Measurements from ENCODE around the gene KIF26B. TPM values are rescaled to one million over a fixed set of nuclear protein-coding genes. Genes with fewer than 3 reads are reported as not detected.

Gene KIF26B
- polyA plus RNA-seq, 4 donors, result 29.7 to 44.6 (median 38.7) TPM

DNA sequence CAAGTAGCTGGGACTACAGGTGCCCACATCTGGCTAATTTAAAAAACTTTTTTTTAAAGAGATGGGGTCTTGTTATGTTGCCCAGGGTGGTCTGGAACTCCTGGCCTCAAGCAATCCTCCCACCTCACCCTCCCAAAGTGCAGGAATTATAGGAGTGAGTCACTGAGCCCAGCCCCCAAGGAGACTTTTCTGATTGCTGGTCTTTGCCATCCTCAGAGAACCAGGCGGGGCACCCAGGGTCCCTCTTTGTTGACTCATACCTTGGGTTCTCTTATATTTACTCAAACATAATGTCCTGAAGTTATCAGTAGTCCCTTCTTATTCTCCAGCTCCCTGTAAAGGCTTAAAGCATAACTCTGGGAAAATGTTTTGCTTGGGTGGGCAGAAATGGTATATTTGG lies 51.1 kb downstream of the KIF26B start:
- DNase-seq (ENCODE audit: low read depth in 4 of 4, low spot score in 2 of 4), result no peak

DNA sequence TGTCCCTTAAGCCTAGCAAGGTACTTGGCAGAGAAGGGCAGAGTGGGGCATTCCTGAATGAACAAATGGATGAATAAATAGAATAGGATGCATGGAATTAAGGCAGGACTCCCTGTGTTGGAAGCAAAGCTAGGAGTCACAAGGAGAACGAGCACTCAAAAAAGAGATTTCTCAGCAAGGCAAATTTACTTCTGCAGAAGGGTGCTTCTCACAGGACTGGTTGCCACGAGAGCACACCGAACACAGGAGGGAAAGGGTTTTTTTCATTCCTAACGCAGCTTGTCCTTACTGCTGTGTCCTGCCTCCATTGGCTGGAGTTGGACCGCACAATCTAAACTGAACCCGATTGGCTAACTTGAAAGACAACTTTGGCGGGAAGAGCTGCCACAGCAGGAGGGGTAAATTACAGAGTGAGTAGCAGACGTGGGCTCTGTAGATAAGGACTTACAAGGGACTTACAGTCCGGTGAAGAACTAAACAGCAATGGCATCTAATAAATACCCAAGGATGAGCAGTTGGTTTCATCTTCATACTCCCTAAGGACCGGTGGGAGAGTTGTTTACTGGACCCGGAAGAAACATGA lies 52.4 kb downstream of the KIF26B start:
- no peak for DNase-seq (ENCODE audit: low read depth in 4 of 4, low spot score in 2 of 4)

GRCh38 chr1:245207801-245208200 lies 53.0 kb downstream of the KIF26B start:
- no peak for DNase-seq (ENCODE audit: low read depth in 4 of 4, low spot score in 2 of 4)

DNA sequence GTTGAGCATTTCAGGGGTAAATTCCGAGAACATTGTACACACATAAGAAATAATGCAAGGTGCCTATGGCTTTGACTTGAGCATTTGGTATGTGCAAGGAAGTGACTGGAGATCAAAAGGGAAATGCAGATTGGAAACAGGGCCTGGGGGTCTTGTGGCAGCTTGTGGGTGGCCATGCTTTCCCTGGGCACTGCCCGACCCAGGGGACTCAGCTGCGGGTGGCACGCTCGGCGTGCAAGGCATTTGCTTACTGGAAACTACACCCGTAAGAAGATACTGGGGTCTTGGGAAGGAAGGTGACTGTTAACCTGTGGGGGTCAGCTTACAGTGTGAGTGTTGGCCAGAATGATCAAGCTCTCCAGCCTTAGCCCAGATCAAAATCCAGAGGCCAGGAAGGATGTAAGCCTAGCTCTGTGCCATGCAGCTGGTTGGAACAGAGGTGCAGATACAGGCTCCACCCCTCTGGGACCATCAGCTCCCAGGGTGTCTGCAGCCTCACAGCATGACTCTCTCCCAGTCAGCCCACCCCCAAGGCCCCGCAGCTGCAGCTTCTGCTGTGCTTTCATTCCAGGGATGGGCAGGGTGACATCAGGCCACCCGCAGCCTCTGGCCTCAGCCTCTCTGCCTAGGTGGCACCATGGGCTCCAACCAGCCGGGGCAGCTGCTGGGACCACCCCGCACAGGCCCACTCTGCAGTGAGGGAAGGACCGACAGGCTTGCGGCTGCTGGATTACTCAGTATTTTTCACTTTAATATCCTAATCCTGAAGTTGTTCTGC lies 55.1 kb downstream of the KIF26B start:
- DNase-seq (ENCODE audit: low read depth in 4 of 4, low spot score in 2 of 4), result no peak

- DNase-seq (ENCODE audit: low read depth in 4 of 4, low spot score in 2 of 4), result no peak
These were observed 56.4 kb downstream of the KIF26B start for GRCh38 chr1:245211035-245211749.

GRCh38 chr1:245211761-245212160 lies 57.0 kb downstream of the KIF26B start:
- DNase-seq (ENCODE audit: low read depth in 4 of 4, low spot score in 2 of 4), result no peak

GRCh38 chr1:245212221-245212710 lies 57.5 kb downstream of the KIF26B start:
- DNase-seq (ENCODE audit: low read depth in 4 of 4, low spot score in 2 of 4), result no peak

- DNase-seq (ENCODE audit: low read depth in 4 of 4, low spot score in 2 of 4), result no peak
These were observed 58.5 kb downstream of the KIF26B start for GRCh38 chr1:245213066-245213831.

DNA sequence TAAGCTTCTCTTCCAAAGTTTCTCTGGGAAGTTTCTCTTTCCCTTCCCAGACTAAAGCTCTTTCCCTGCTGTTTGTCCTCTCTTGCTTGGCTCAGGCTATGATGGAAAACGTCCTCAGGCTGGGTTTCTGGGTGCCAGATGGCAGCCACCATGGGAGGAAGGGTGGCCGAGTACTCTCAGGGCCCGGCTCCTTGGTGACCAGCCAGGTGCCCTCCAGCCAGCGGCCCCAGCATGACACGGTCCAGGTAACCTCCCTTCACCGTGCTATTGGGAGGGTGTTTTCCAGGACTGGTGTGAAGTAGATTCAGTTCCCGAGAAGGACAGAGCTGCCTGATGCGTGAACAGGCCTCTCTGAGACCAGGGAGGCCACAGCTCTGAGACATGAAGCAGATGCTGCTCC lies 60.3 kb downstream of the KIF26B start:
- no peak for DNase-seq (ENCODE audit: low read depth in 4 of 4, low spot score in 2 of 4)

- DNase-seq (ENCODE audit: low read depth in 4 of 4, low spot score in 2 of 4), result no peak
These were observed 61.8 kb downstream of the KIF26B start for GRCh38 chr1:245216366-245217115.

DNA sequence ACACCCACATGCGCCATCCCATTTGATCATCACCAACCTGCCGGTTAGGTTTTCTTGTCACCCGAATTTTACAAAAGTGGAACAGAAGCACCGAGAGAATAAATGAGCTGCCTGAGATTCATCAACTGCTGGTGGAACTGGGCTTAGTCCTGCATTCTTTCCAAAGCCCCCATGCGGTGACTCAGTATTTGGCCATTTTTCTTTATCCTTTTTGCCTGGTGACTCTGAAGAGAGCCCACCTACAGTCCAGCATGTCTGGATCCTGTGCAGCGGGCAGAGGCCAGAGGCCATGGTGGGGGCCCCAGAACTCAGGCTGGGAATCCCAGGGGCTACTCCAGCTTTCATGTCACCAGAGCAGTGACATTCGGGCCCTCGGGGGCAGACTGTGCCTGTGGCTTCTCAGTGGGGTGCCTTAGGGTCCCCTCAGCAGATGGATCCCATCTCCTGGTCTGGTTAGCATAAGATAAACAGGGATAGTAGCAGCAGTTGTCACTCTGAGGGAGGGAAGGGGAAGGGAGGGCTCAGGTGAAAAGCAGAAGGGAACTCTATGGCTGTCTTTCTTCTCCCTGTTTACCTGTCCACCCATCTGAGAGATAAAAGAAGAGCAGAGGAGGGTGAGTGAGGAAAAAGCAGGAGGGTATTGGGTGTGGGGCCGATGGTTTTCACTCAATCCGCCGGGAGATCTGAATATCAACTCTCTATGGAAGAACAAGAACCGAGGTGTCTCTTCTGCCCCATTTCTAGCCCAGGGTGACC lies 63.2 kb downstream of the KIF26B start:
- DNase-seq (ENCODE audit: low read depth in 4 of 4, low spot score in 2 of 4), result no peak

DNA sequence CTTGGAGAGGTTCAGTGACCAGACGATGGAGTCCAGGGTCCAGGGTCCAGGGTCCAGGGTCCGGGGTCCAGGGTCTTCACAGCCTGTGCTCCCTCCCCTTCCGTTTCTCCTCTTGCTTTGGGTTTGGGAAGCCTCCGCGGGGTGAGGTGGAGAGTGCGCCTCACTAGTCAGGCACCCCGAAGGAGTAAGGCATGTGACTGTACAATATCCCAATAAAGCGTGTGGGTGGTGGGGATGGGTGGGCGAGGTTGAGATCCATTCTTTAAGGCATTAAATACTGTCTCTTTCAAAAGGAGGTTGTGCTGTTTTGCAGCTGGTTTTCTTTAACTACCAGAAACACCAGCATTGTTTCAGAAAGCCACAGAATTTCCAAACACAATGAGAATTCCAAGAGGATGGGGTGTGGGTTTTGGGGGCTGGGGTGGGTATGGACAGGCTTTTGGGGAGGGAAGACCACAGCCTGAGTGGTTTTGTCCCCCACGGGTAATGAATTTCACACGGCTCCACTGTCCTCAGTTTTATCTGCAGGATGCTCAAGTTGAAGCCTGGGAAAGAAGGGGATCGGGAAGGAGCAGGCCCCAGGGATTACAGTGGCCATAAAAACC lies 65.7 kb downstream of the KIF26B start:
- DNase-seq (ENCODE audit: low read depth in 4 of 4, low spot score in 2 of 4), result no peak

DNA sequence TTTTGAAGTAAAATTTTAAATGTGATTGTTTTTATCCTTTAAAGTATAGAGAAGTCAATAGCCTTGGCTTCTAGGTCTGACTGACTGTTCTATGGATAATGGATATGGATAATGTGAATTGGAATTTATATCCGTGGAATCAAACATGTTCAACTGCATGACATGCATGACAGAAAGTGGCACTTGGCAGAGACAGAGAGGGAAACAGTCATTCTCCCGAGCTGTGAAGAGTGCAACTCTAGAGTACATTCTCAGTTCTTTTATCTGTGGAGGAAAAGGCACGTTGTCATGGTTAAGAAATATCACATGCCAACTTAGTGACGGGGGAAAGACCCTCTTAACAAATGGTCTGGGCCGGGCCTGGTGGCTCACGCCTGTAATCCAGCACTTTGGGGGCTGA lies 67.0 kb downstream of the KIF26B start:
- DNase-seq (ENCODE audit: low read depth in 4 of 4, low spot score in 2 of 4), result no peak

GRCh38 chr1:245222931-245223595 lies 68.3 kb downstream of the KIF26B start:
- DNase-seq (ENCODE audit: low read depth in 4 of 4, low spot score in 2 of 4), result no peak

- DNase-seq (ENCODE audit: low read depth in 4 of 4, low spot score in 2 of 4), result peak in 1 of 4 donors; percentile 58
These were observed 70.8 kb downstream of the KIF26B start for GRCh38 chr1:245225322-245226202.

GRCh38 chr1:245226203-245226499 lies 71.4 kb downstream of the KIF26B start:
- DNase-seq (ENCODE audit: low read depth in 4 of 4, low spot score in 2 of 4), result no peak

DNA sequence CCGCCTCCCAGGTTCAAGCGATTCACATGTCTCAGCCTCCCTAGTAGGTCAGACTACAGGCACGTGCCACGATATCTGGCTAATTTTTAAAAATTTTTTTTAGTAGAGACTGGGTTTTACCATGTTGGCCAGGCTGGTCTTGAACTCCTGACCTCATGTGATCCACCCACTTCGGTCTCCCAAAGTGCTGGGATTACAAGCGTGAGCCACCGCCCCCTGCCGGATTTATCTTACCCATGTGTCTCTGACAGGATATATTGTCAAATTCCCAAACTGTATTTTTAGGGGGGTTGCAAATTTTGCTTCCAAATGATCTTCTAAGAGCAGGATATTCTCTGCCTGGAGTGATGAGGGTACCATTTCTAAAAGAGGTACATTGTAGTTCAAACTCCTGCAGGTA lies 74.3 kb downstream of the KIF26B start:
- DNase-seq (ENCODE audit: low read depth in 4 of 4, low spot score in 2 of 4), result no peak

- DNase-seq (ENCODE audit: low read depth in 4 of 4, low spot score in 2 of 4), result no peak
These were observed 78.1 kb downstream of the KIF26B start for GRCh38 chr1:245232931-245233330.

Data from left renal cortex interstitium (tissue), 4 donors.